PC-3 (cell line): ENCODE data around the gene SNTG2.

ENCODE experiments used
- CTCF ChIP-seq: fragments of 300-600 bp; sonication (generic); conservative IDR thresholded peaks from 2 replicates; pipeline ENCODE4 v1.5.1; 2017; ENCODE audit warnings: antibody characterized with exemption, low read depth, mild to moderate bottlenecking, low read length
- EZH2 ChIP-seq: fragments of 300-600 bp; sonication (generic); IDR thresholded peaks from one replicate; pipeline ENCODE4 v1.6.1; 2017; ENCODE audit warnings: antibody characterized with exemption, mild to moderate bottlenecking, low read length; ENCODE audit not compliant: unreplicated experiment
- EZH2phosphoT487 ChIP-seq: fragments of 300-600 bp; sonication (generic); IDR thresholded peaks from 2 replicates; pipeline ENCODE4 v1.6.1; 2018; ENCODE audit warnings: mild to moderate bottlenecking, antibody characterized with exemption, low read length, borderline replicate concordance

GRCh38 chr2:1231466-1232063 is 280.9 kb downstream of the SNTG2 start:
- TF ChIP-seq EZH2phosphoT487 (no peak), CTCF (no peak), EZH2 (no peak)
